Non-pigmented ciliary epithelial cell (primary cell): ENCODE measurements around the gene PDLIM1.
A peak's percentile ranks its signal among the peaks of the same experiment; 100 is the strongest.

Experiments used
- DNase-seq: peaks from one replicate; pipeline ENCODE4 v3.0.0-alpha.2; 2010; ENCODE audit warnings: low read depth

The PDLIM1 gene

DNA sequence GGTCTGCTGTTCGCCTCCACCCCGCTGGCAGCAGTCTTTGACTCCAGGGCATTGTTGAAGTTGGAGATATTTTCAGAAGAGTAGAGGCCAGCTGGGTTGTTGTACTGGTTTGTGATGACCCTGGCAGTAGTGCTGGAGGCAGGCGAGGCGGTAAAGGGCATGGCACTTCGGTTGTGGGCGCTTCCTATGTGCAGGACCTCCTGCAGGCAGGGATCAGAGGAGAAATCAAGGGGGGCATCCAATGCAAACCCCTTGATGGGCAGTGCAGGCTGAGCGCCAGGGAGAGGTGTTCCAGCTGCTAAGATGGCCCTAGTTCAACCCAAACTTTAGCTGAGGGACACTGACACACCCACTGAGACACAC, 27.0 kb downstream of the PDLIM1 start:
- no peak for DNase-seq

DNA sequence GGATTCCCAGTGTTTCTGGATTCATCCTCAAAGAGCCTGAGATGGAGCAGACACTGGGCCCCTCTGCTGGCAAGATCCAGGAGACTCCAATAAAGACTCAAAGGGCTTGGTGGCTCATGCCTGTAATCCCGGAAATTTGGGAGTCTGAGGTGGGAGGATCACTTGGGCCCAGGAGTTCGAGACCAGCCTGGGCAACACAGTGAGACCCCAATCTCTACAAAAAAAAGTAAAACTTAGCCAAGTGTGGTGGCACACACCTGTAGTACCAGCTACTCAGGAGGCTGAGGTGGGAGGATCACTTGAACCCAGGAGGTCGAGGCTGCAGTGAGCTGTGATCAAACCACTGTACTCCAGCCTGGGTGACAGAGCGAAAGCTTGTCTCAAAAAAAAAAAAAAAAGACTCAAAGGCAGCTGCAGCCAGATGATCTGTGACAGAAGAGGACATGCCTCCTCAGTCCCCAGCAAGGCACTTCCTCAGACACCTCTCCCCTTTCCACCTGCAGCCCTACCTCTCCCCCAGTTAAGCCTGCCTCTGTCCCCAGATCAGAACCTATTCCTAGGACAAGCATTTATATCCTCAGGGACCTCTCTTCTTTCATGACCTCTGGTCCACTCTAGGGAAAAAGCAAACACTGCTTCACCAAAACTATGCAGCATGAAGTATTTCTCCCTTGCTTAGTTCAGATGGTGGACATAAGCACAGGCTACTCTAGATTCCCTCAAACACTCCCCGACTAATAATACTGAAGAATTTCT, 27.9 kb downstream of the PDLIM1 start:
- DNase-seq = no peak

DNA sequence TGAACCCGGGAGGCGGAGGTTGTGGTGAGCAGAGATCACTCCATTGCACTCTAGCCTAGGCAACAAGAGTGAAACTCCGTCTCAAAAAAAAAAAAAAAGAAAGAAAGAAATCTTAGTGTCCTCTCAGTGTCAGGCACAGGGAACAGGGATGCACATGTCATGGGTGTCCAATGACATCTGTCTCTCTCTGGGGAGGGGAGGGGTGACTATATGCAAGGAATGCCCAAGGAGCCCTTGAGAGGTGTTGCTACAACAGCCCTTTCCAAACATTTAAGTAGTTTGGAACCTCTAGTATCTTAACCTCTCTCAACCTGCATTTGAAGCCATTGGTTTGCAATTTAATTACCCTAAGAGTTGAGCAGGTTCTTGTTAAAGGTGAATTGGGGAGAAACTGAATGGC, 28.9 kb downstream of the PDLIM1 start:
- no peak for DNase-seq

DNA sequence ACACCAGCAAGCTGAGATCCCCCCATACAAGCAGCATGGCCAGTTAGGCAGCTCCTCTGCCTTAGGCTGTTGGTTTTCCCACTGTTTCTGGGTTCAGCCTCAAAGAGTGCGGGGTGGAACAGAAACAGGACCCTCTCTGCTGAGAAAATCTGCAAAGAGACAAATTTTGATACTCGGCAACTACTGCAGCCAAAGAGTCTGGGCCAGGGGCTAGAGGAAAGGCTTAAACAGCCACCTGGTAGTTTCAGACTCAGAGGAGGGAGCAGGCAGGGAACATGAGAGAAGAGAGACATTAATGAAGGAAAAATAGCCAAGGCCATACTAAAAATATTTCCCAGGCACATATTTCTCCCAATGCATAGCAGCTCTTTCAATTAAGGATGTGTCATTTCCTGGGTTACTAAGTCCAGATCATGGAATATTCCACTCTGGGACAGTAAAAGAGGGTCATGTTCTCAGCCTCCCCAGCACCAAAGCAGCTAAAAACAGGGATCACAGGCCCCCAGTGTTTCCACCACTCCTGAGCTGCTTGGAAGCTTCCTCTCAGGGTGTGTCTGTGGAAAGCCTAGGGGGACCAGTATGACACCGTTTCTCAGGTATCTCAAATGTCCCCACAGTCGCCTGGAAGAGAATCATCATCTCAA, 29.8 kb downstream of the PDLIM1 start:
- DNase-seq = no peak

DNA sequence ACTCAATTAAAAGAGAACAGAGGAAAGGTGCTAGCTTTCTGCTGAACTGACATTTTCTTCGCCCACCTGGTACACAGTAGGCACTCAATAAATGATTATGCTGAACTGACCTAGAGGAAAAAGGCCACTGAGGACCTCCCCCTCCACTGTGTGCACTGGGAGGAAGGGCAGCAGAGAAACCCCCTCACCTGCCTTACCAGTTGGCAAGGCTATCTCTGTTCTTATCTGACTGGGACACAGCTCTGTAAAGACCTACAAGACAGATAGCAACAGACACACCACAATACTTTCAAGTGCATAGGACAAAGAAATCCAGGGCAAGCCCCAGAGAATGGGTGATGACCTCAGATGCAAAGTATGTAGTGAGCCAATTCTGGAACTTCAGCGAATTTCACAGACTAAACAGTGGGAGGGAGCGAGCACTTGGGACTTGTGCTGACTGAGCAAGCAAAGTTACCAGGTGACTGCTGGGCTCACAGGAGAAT, 30.4 kb downstream of the PDLIM1 start:
- peak; percentile 96 for DNase-seq

DNA sequence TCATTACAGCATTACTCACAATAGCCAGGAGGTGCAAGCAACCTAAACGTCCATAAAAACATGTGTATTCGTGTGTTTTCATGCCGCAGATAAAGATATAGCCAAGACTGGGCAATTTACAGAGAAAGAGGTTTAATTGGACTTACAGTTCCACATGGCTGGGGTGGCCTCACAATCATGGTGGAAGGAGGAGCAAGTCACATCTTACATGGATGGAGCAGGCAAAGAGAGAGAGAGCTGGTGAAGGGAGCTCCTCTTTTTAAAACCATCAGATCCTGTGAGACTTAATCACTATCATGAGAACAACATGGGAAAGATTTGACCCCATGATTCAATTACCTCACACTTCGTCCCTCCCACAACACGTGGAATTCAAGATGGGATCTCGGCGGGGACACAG, 33.0 kb downstream of the PDLIM1 start:
- no peak for DNase-seq

DNA sequence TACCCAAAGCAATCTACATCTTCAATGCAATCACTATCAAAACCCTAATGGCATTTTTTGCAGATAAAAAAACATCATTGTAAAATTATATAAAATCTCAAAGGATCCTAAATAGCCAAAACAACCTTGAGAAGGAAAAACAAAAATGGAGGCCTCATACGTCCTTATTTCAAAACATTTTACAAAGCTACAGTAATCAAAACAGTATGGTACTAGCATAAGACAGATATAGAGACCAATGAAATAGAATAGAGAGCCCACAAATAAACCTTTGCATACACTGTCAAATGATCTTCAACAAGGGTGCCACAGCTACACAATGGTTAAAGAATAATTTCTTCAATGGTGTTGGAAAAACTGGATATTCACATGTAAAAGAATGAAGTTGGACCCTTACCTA, 34.5 kb downstream of the PDLIM1 start:
- DNase-seq = no peak

DNA sequence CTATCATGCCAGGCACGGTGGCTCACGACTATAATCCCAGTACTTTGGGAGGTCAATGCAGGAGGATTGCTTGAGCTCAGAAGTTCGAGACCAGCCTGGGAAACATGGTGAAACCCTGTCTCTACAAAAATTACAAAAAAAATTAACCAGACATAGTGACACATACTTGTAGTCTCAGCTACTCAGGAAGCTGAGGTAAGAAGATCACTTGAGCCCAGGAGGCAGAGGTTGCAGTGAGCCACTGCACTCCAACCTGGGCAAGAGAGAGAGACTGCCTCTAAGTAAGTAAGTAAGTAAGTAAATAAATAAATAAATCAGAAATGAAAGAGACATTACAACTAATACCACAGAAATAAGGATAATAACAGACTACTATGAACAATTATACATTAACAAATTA, 36.2 kb downstream of the PDLIM1 start:
- DNase-seq = no peak

DNA sequence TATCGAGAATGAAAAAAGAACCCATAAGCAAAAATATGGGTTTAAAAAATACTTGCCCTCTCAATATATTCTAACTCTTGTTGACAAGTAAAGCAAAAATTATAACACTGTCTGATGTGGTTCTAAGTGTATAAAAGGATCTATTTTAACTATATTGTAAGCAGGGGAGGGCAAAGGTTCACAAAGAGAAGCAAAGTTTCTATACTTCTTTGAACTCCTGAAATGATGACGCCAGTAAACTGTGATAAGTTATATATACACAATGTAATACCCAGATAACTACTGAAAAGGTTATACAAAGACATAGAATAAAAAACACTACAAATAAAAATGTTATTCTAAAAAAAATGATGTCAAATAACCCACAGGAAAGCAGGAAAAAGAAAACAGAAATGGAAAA, 37.1 kb downstream of the PDLIM1 start:
- no peak for DNase-seq

DNA sequence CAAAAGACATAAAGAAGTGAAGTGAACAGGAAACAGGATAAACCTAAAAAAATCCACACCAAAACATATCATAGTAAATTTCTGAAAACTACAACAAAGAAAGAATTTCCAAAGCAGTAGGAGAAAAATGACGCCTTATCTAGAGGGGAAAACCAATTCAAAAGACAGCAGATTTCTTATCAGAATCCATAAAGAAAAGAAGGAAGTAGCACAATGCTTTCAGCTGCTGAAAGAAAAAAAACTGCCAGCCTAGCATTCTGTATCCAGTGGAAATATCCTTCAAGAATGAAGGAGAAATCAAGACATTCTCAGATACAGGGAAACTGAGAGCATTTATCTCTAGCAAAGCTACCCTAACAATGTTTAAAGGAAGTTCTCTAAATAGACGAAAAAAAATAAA, 37.8 kb downstream of the PDLIM1 start:
- DNase-seq = no peak

DNA sequence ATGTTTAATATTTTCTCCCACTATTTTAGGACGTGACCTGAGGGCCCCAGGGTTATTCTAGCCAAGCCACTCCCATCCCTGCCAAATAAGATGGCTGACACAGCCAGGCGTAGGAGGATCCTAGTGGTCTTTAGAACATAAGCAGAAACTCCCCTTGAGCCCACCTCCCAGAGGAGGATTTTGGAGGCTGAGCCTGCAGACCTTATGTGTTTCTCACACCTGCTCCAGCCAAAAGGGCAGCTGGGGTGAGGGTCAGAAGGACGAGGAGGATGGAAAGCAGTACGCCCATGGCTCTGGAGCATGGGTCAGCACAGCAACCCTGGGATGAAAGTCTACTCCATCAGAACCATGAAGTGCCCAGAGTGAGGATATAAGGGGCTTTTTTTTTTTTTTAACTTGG, 39.9 kb downstream of the PDLIM1 start:
- no peak for DNase-seq

DNA sequence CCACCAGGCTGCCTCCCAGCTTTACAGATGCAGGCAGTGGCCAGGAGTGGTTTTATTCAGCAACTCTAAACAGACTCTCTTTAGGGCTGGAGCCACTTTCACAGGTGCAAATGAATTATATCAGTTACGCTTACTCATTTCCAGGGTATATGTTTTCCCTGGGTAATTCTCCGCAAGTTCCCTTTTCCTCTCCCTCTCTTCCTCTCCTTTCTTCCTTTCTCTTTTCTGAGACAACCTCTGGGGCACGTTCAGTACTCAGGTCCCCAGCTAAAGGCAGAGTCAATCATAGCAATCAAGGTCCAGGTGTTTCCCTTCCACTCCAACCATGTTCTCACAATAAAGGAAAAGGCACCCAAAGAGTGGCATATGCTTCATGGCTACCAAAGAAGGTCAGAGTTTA, 41.3 kb downstream of the PDLIM1 start:
- no peak for DNase-seq

DNA sequence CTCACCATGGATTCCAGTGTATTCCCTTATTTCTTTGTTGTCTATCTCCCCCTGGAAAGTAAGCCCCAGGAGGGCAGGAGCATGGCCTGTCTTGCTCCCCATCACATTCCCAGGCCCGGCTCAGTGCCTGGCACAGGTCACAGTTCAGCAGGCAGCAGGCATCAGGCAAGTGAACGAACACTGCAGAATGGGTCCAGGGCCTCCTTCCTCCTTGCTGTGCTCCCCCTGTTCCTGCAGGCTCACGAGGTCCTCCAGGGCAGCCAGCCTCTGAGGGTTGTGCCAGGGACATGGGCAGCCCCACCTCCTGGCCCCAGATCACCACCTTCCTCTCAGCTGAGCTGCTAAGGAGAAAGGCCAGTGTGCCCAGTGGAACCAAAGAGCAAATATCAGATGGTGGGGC, 41.8 kb downstream of the PDLIM1 start:
- no peak for DNase-seq

DNA sequence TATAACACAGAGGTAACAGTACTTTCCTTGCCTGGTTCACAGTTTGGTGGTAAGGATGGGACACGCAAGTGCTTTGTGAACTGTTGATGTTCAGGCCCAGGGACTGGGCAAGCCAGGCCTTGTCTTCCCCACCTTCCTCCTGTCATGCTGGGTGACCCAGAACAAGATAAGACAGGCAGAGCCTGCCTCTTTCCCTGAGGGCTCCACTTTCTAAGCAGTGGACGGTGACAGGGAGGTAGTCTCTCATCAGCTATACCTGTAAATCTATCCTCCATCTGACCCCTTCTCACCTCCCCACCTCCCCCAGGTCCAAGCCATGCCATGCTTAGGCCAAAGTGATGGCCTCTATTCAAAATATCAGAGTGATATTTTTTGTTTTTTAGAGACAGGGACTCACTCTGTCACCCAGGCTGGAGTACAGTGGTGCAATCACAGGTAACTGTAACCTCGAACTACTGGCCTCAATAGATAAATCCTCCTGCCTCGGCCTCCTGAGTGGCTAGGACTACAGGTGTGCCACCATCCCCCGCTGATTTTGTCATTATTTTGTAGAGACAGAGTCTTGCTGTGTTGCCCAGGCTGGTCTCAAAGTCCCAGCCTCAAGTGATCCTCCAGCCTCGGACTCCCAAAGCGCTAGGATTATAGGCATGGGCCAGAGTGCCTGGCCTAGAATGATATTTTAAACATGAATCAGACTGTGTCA, 42.8 kb downstream of the PDLIM1 start:
- no peak for DNase-seq

DNA sequence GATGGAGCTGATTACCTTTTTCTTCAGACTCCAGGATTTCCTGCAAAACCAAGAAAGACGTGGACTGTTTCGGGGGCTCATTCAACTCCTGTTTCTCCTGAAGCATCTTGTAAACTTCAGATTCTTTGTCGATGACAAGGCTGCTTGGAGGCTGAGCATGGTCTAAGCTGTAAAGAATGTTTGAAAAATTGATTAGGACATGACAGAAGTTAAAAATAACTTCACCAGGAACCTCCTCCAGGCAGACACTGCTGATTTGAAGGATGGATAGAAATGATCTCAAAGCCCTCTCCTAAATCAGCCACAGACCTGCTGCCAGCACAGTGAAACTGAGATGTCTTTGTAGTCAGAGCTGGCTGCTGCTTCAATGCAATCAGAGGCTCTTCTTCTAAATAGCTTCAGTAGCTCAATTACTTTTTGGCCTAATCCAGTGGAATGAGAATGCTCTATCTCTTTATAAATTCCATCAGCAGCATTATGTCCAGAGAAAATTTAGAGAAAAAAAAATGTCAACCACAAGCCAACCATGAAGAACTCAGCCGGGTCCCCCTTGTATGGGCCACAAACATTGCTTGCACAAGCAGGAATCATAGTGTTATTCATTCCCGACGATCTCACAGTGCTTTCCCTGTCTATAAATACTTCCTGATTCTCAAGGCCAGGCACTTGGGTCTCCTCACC, 43.5 kb downstream of the PDLIM1 start:
- peak; percentile 79 for DNase-seq

DNA sequence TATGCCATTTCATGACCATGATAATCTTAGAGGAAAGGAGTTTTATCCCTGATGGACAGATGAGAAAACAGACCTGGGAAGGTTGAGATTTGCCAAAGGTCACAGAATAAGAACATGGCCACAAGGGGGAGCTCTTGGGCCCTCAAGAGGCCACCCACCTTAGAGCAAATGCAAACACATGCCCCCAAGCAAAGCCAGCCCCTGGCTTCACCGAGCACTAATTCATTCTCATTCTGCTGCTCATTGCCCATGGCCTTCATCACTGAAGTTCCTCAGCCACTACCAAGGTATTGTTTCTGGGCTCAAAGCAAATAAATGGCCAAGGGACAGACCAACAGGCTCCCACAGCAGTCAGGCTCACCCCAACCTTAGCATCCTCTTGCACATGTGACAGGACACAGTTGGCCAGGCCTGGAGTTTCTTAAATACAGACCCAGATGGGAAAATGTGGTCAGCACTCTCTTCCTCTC, 44.2 kb downstream of the PDLIM1 start:
- no peak for DNase-seq

DNA sequence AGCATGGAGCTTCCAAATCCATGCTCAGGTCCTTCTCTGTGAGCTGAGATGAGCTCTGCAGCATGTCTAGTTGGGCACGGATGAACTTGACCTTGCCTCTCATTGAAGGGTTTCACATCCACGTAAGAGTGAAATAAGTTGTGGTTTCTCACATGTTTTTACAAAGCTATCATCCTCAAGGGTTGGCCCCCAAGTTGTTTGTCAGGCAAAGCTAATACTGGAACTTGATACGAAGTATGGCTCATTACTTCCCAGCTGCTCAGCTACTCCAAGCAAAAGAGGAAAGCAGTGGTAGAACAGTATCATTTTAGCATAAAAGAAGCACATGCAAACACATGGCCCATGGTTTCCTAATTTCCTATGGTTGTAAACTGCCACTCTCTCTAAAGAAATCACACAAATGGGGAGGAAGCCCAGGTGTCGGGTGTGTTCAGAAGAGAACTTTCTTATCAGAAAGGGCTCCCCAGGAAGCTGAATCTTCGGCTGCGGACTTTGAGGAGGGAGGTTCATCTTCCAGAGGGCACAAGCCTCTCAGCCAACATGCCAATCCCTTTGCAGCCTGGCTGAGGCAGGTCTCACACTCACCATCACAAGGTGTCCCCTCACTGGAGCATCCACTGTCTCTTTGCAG, 45.3 kb downstream of the PDLIM1 start:
- DNase-seq = no peak

DNA sequence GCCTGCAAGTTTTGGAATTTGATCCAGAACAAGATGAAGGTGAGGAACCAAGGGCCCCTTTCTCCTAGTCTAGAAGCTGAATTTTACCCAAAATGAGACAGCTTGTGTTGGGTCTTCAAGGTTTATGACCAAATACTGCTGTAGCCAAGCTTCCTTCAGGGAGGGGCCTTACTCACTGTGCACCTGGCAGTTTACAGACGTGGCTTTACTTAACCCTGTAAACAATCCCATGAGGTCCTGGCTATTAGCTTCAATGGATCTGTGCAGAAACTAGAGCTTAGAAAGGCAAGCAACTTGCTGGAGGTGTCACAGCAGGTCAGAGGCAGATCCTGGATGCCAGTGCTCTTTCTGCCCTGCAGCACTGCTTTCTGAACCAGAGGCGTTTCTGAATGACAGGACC, 46.7 kb downstream of the PDLIM1 start:
- no peak for DNase-seq

DNA sequence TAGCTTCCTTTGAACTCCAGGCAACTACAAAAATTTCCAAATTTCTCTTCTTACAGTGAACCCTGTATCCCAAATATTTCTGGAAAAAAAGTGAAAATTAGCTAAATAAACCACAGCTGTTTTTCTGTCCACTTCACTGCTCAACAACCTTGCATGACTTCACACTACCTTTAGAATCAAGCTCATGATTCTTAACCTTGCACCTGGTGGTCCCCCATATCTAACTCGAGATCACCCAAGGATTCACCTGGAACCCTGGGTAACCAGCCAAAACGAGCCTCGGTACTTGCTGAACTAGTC, 47.5 kb downstream of the PDLIM1 start:
- DNase-seq = no peak

DNA sequence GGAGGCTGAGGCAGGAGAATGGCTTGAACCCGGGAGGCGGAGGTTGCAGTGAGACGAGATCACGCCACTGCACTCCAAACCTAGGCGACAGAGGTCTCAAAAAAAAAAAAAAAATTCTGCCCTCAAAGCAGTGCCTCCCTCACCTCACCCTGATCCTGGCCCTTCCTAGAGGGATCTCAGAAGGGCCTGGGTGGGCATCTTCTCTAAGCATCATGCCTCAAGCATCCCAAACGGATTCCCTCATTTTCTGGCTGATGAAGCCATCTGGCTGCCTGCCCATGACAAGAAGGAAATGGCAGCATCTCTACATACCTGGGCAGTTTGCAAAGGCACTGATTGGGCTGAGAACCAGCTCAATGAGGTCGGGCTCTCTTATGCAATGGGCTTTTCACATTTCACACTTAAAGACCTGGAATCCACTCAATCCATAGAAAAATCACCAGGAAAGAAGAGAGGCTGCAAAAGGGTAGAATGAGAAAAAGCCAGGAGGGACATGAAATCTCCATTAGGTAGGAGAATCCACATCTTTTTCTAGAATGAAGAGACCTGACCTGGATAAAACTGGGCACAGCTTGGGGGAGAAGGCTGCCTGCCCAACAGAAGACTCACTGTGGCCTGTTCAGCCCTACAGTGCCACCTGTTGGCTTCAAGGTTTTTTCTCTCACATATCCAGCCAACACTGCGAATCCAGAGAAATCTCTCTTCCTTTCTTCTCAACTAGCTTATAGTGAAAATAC, 48.1 kb downstream of the PDLIM1 start:
- DNase-seq = no peak

DNA sequence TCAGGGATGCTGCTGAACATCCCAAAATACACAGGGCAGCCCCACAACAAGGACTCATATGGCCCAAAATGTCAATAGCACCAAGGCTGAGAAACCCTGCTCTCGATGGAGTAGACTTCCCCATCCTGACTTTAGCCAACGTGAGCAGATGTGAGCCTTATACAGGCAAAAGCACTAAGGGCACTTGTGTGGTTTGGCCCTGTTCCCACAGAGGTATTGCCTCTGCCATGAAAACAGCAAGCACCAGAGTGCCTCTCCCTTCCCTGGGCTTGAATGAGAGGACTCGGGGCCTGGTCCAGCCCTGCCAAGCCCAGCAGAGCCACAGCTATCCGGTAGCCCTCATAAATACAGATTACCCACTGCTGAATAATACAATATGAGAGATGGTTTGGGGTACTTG, 49.3 kb downstream of the PDLIM1 start:
- no peak for DNase-seq

DNA sequence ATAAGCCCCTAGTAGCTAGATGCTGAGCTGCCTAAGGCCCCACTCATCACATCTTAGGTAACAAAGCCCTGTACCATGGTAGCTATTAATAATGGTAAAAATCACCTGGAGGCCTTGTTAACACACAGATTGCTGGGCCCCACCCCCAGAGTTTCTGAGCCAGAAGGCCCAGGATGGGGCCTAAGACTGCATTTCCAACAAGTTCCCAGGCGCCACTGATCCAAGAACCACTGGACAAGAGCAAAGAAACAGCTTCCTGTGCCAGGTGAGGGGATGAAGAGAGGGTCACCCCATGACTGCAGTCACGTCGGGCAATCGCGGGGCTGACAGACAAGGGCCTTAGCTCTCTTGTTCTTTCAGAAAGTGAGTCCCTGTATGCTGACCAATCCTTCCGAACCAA, 50.0 kb downstream of the PDLIM1 start:
- DNase-seq = no peak
